Heart left ventricle (tissue), 16 donors: ENCODE results near the gene NELFB. TPM values are rescaled to one million over a fixed set of nuclear protein-coding genes. Genes with fewer than 3 reads are reported as not detected.

Experiments used
- ATAC-seq, 4 donors: fragments of 200-7000 bp; cut with Tn5 transposase; one replicate each; pipeline ENCODE4 v1.9.1; 2020 to 2022; ENCODE audit warnings: moderate library complexity in 4 of 4, mild to moderate bottlenecking in 3 of 4, moderate number of reproducible peaks in 1 of 4
- DNase-seq, 5 donors: peaks; one replicate each; pipeline ENCODE4 v3.0.0-alpha.2; 2020
- H3K27ac ChIP-seq, 12 donors: fragments of 200-600 bp; sonication (generic) in 4 of 12; one replicate each; pipeline versions ENCODE4 v1.5.0 to v1.8.0; 2016 to 2022; ENCODE audit warnings: mild to moderate bottlenecking in 2 of 12
- H3K27me3 ChIP-seq, 9 donors: fragments of 200-600 bp; sonication (generic) in 2 of 9; one replicate each; pipeline versions ENCODE4 v1.5.1 to v1.8.0; 2016 to 2022; ENCODE audit warnings: mild to moderate bottlenecking in 3 of 9
- H3K36me3 ChIP-seq, 9 donors: fragments of 200-600 bp; sonication (generic) in 2 of 9; one replicate each; pipeline versions ENCODE4 v1.5.0 to v1.8.0; 2018 to 2022; ENCODE audit warnings: mild to moderate bottlenecking in 2 of 9
- H3K4me1 ChIP-seq, 12 donors: fragments of 200-600 bp; sonication (generic) in 4 of 12; one replicate each; pipeline versions ENCODE4 v1.5.0 to v1.8.0; 2016 to 2022; ENCODE audit warnings: mild to moderate bottlenecking in 3 of 12
- H3K4me3 ChIP-seq, 12 donors: fragments of 200-600 bp; sonication (generic) in 4 of 12; one replicate each; pipeline versions ENCODE4 v1.5.0 to v1.8.0; 2017 to 2022; ENCODE audit warnings: mild to moderate bottlenecking in 9 of 12, moderate library complexity in 4 of 12
- H3K9me3 ChIP-seq, 12 donors: fragments of 200-600 bp; sonication (generic) in 4 of 12; one replicate each; pipeline versions ENCODE4 v1.5.0 to v1.8.0; 2016 to 2022; ENCODE audit warnings: mild to moderate bottlenecking in 1 of 12
- POLR2A ChIP-seq, 2 donors: fragments of 450-650 bp; IDR thresholded peaks; one replicate each; pipeline ENCODE4 v1.6.1; 2017; ENCODE audit warnings: antibody characterized with exemption in 2 of 2, mild to moderate bottlenecking in 2 of 2, moderate library complexity in 2 of 2
- WGBS, 4 donors: extraction: QIAGEN DNeasy Blood & Tissue Kit in 2 of 4; methylation state at CpG; one replicate each; pipeline versions ENCODE4 v1.1.5 to v1.1.7; 2013 to 2018; 5-methylcytosine and 5-hydroxymethylcytosine counted together
- intact Hi-C, 10 donors: fragments of 100-400 bp; cut with DNase I; formaldehyde crosslinking; loops; one replicate each; pipeline versions ENCODE4 v1.11.1 to v1.14.2; 2022
- polyA plus RNA-seq, 2 donors: library from polyadenylated mRNA; stranded (reverse); fragments of 200-250 nt; gene quantifications; one replicate each; pipeline ENCODE4 v1.2.3, GENCODE V29; 2013
- total RNA-seq, 9 donors: library from RNA; depleted of rRNA in 2 of 9; stranded (reverse); fragments of >200 nt in 2 of 9; fragmentation: NEBNext Ultra II Directional in 3 of 9; extraction: Animal tissue kit (Norgen Biotek cat#: 25700) in 3 of 9; gene quantifications; one replicate each; pipeline versions ENCODE4 v1.1.0 to v1.2.4, GENCODE V29; 2016 to 2023
- TF ChIP-seq, protein P1 (sequence below), 12 donors: fragments of 200-600 bp; sonication (generic) in 4 of 12; IDR thresholded peaks; one replicate each; pipeline versions ENCODE4 v1.5.0 to v1.8.0; 2018 to 2022; ENCODE audit warnings: antibody characterized with exemption in 12 of 12, mild to moderate bottlenecking in 5 of 12
- donor health status: ischemic (EF 13 %, LVEDD 7.1; RV severe dilation, severe dysfunction).
- donor health status: healthy with polysubstance abuse.
- donor health status: DM: no; HTN: yes; CAD: no.
- donor health status: DM: no; HTN: no; CAD: no.
- donor health status: ischemic (EF 25% LVEDD 6.9; RV normal size, moderate dysfunction).
- donor health status: ischemic (EF 25% LVEDD 5.7; RV mildly dilated, moderate dysfunction).
- donor health status: healthy.
- donor health status: DM: yes; HTN: yes; CAD: no.
- donor health status: ischemic (EF 35%, LVEDD 5.7; RV mildly dilated, moderate dysfunction).
- donor health status: nonischemic (EF 11% LVEDD 7.7; RV severe dilation, severe dysfunction).
- donor health status: DM: yes; HTN: yes; CAD: no.
- donor health status: PGD.
- donor health status: ischemic (EF 29% LVEDD 5.4; RV normal size, mild dysfunction).
- donor health status: nonischemic (EF 23%, LVEDD 6.1; RV moderate dilation, normal function).

The NELFB gene
- total and polyA plus RNA-seq, 11 donors, result 31.4 to 77.8 (median 38.1) TPM

DNA sequence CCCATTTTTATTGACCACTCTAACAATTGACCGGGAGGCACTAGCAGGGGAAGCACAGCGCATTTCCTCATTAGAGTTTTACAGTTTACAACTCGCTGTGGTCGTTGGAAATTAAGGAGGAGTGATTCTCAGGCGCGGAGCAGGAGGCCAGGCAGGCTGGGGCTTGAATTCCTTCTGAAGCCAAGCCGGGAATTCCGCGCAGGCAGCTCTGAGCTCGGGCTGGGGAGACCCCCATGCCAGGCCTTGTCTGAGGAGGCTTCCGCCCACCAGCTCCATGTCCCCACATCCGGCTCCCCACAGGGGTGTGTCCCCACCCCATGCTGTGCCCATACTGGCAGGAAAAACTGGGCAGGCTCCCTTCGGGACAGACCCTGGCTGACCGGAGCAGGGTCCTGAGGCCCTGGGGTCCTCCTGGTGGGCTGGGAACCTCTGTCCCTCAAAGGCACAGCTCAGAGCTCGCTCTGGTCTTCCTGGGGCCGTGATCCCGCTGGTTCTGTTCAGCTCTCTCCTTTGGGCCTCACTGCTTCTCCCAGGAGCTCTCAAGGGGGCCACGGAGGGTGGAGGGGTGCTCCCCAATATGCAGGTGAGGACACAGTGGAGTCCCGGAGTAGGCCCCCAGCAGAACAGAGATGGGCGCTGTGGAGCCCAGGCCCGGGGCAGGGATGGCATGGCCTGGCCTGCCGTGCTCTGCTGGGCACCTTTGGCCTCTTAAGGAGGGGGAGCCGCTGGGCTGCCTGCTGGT is 48.2 kb downstream of the NELFB start:
- Histone ChIP-seq H3K4me1 (peaks cover 12 to 89% (median 49%) of the 10 kb centered on the region in 12 donors), H3K9me3 (no peaks in the 10 kb centered on the region), H3K36me3 (peaks cover 0 to 8% (median 0%) of the 10 kb centered on the region in 9 donors), H3K27ac (peak overlapping the region; percentile 55 to 97 (median 87)), H3K4me3 (peak overlapping the region in 11 of 12 donors; percentile 42 to 68 (median 62)), H3K27me3 (peaks cover 0 to 59% (median 6%) of the 10 kb centered on the region in 9 donors)
- TF ChIP-seq, protein P1, sequence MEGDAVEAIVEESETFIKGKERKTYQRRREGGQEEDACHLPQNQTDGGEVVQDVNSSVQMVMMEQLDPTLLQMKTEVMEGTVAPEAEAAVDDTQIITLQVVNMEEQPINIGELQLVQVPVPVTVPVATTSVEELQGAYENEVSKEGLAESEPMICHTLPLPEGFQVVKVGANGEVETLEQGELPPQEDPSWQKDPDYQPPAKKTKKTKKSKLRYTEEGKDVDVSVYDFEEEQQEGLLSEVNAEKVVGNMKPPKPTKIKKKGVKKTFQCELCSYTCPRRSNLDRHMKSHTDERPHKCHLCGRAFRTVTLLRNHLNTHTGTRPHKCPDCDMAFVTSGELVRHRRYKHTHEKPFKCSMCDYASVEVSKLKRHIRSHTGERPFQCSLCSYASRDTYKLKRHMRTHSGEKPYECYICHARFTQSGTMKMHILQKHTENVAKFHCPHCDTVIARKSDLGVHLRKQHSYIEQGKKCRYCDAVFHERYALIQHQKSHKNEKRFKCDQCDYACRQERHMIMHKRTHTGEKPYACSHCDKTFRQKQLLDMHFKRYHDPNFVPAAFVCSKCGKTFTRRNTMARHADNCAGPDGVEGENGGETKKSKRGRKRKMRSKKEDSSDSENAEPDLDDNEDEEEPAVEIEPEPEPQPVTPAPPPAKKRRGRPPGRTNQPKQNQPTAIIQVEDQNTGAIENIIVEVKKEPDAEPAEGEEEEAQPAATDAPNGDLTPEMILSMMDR (IDR thresholded peaks at IDR 0.05), result no peak
- TF ChIP-seq POLR2A (IDR thresholded peaks at IDR 0.05), result no peak
- ATAC-seq (no peak), DNase-seq (peak in 4 of 5 donors; percentile 23 to 51 (median 26))
- 61 to 73% (median 67%) methylated on average over 12 to 23 of the region's 23 CpGs for WGBS, 4 donors
- intact Hi-C loops, result loop anchor here in 3 of 10 donors (2.0 to 5.0 kb wide), 3 partner anchors 15 to 119 kb away; partner anchors contain the start of genes EXD3 (in 1 of the 3) and NOXA1 (in 1 of the 3)

- 90 to 95% (median 92%) methylated on average over 22 of the region's 22 CpGs for WGBS, 4 donors
- Histone ChIP-seq H3K27me3 (peaks cover 0 to 52% (median 5%) of the 10 kb centered on the region in 9 donors), H3K27ac (peak overlapping the region in 10 of 12 donors; percentile 8 to 97 (median 87))
These were observed 48.8 kb downstream of the NELFB start for GRCh38 chr9:137303893-137304382.

DNA sequence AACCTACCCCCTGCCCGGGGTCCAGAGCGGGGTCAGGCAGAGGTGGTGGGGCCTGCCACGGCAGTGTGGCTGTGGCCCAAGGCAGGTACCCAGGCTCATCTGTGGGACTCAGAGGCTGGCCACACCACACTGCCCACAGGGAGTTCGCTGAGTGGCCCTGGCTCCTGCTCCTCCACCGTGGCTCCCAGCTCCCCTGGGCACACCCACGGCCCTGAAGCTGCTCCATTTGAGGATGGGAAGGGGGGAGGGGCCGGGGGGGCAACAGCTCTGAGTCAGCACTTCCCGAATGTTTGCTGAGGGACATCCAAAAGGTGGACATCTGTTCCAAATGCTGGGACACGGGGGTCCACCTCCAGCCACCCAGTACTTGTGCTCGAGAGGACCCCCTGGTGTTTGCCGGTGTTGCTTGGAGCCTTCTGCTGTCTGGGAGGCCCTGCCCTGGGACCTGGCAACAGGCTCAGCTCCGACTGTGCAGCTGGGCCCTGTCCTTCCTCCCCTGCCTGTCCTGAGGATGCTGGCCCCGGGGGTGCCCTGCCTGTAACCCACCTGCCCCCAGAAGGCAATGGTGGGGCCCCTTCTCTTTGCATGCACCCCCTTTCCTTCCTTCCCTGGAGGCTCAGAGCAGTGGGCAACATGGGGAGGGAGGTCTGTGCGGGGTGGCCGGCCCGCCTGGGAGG is 49.4 kb downstream of the NELFB start:
- H3K36me3 ChIP-seq, result peaks cover 0 to 1% (median 0%) of the 10 kb centered on the region in 9 donors
- TF ChIP-seq POLR2A (IDR thresholded peaks at IDR 0.05), result no peak
- TF ChIP-seq, protein P1 (IDR thresholded peaks at IDR 0.05), result peak in 1 of 12 donors; percentile 20
- peaks cover 12 to 78% (median 44%) of the 10 kb centered on the region in 12 donors for H3K4me1 ChIP-seq
- peak overlapping the region in 5 of 12 donors; percentile 38 to 57 (median 51) for H3K4me3 ChIP-seq
- intact Hi-C loops, result loop anchor here in 1 of 10 donors (5.0 kb wide), 1 partner anchor 118 kb away; the partner anchor contains the start of genes EXD3 and NOXA1
- DNase-seq, result peak in 4 of 5 donors; percentile 16 to 60 (median 28)
- H3K27me3 ChIP-seq, result peaks cover 0 to 47% (median under 1%) of the 10 kb centered on the region in 9 donors
- no peak for ATAC-seq
- peak overlapping the region; percentile 48 to 97 (median 88) for H3K27ac ChIP-seq
- 44 to 61% (median 52%) methylated on average over 15 to 16 of the region's 16 CpGs for WGBS, 4 donors
- no peaks in the 10 kb centered on the region for H3K9me3 ChIP-seq

More at GRCh38 chr9:137303893-137304382, 48.8 kb downstream of the NELFB start:
- peaks cover 12 to 84% (median 49%) of the 10 kb centered on the region in 12 donors for H3K4me1 ChIP-seq
- intact Hi-C loops, result loop anchor here in 3 of 10 donors (2.0 to 5.0 kb wide), 3 partner anchors 15 to 118 kb away; partner anchors contain the start of genes EXD3 (in 1 of the 3) and NOXA1 (in 1 of the 3)
- ATAC-seq (no peak), DNase-seq (peak in 4 of 5 donors; percentile 19 to 54 (median 22))
- H3K36me3 ChIP-seq, result peaks cover 0 to 7% (median 0%) of the 10 kb centered on the region in 9 donors
- no peaks in the 10 kb centered on the region for H3K9me3 ChIP-seq
- TF ChIP-seq, protein P1 (IDR thresholded peaks at IDR 0.05), result no peak
- TF ChIP-seq POLR2A (IDR thresholded peaks at IDR 0.05), result no peak
- H3K4me3 ChIP-seq, result peak overlapping the region in 1 of 12 donors; percentile 63
